Renal cortical epithelial cell (primary cell): ENCODE data around the gene SLC25A29. TPM values are rescaled to one million over a fixed set of nuclear protein-coding genes. Genes with fewer than 3 reads are reported as not detected.

Experiments
- DNase-seq: peaks from one replicate; pipeline ENCODE4 v3.0.0-alpha.2; 2011; ENCODE audit warnings: low read depth
- total RNA-seq: library from RNA; depleted of rRNA; stranded (reverse); fragments of >200 nt; gene quantifications from 2 replicates; pipeline ENCODE4 v1.2.3, GENCODE V29; 2014

SLC25A29 gene
- total RNA-seq, 1 donor from 2014 or later: 92.2 TPM

- DNase-seq: no peak
Measured at GRCh38 chr14:100332071-100332639, 25.9 kb upstream of the SLC25A29 start.

GRCh38 chr14:100330388-100330931 lies 24.2 kb upstream of the SLC25A29 start:
- DNase-seq: no peak

- no peak for DNase-seq
Measured at GRCh38 chr14:100330007-100330344, 23.7 kb upstream of the SLC25A29 start.

GRCh38 chr14:100329233-100330006 lies 23.2 kb upstream of the SLC25A29 start:
- no peak for DNase-seq

GRCh38 chr14:100328495-100329163 lies 22.4 kb upstream of the SLC25A29 start:
- no peak for DNase-seq

- DNase-seq: no peak
Measured at GRCh38 chr14:100327128-100327527, 20.9 kb upstream of the SLC25A29 start.

- DNase-seq: no peak
Measured at GRCh38 chr14:100325958-100326357, 19.7 kb upstream of the SLC25A29 start.

GRCh38 chr14:100325231-100325632 lies 19.0 kb upstream of the SLC25A29 start:
- DNase-seq: peak; percentile 39

GRCh38 chr14:100323942-100324307 lies 17.7 kb upstream of the SLC25A29 start:
- DNase-seq: no peak

- no peak for DNase-seq
Measured at GRCh38 chr14:100323121-100323941, 17.1 kb upstream of the SLC25A29 start, which contains the start of gene SLC25A47. Gene SLC25A47 (plus strand): TSS chr14:100323339. CDS start chr14:100323415, 76 bp downstream.

- DNase-seq: no peak
Measured at GRCh38 chr14:100322138-100322957, 16.1 kb upstream of the SLC25A29 start.

- DNase-seq: no peak
Measured at GRCh38 chr14:100321473-100322137, 15.4 kb upstream of the SLC25A29 start.

- DNase-seq: no peak
Measured at GRCh38 chr14:100320157-100320856, 14.1 kb upstream of the SLC25A29 start.

GRCh38 chr14:100317912-100318808 lies 11.9 kb upstream of the SLC25A29 start:
- DNase-seq: no peak

GRCh38 chr14:100317389-100317788 lies 11.1 kb upstream of the SLC25A29 start:
- DNase-seq: no peak

- DNase-seq: no peak
Measured at GRCh38 chr14:100314724-100315123, 8.5 kb upstream of the SLC25A29 start.

GRCh38 chr14:100313464-100314230 lies 7.4 kb upstream of the SLC25A29 start:
- DNase-seq: no peak

- DNase-seq: no peak
Measured at GRCh38 chr14:100312877-100313400, 6.7 kb upstream of the SLC25A29 start.
